GM12891 (cell line): Measurements from ENCODE around the gene NTS.

Experiments
- POLR2A ChIP-seq: IDR thresholded peaks from 2 replicates; pipeline ENCODE4 v1.6.1; 2011; ENCODE audit warnings: low read depth, low read length, control low read depth
- POLR2AphosphoS5 ChIP-seq: IDR thresholded peaks from 2 replicates; pipeline ENCODE4 v1.6.1; 2011; ENCODE audit warnings: low read depth, low read length, control low read depth
- TAF1 ChIP-seq: IDR thresholded peaks from 2 replicates; pipeline ENCODE4 v1.6.1; 2011; ENCODE audit warnings: low read depth, low read length, control low read depth

- TF ChIP-seq POLR2A, result no peak
- TF ChIP-seq TAF1, result no peak
- no peak for TF ChIP-seq POLR2AphosphoS5
Observed at GRCh38 chr12:85883763-85884162, 9.7 kb downstream of the NTS start.
